ENCODE data around the gene UBR4.

UBR4 gene

DNA sequence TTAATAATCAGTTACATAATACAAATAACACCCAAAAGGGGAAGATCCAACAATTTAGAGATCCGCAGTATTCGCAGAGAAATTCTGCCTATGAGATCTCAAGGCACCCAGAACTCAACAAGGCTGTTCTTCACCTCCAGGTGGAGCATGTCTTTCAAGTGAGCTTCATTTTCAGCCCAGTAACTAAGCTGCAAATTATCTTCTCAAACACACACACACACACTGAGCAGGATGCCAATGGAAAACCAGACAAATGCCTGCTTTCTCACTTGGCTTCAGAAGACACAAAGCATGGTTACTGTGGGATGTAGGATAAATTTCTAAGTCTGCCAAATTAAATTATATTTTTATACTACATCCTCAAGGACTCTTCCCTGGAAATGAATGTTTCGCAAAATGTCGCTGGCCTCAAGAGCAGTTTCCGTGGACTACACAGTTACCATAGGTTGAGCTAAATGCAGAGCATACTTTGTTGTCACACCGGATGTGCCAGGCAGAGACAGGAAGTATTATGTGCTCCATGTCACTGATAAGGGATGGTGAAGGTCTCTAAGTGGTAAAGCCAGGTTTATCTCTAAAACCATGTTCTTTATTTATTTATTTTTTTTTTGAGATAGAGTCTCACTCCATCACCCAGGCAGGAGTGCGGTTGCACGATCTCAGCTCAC, 30.3 kb downstream of the UBR4 start:
- Histone ChIP-seq H2AFZ (ENCODE audit: low read depth, low read length) (no peak overlapping the region), H3K79me2 (ENCODE audit: insufficient read depth, low read length) (no peaks in the 10 kb centered on the region; the same call in 1 of the 2 replicates), H3K36me3 (ENCODE audit: insufficient read depth, low read length) (peaks cover 100% of the 10 kb centered on the region), H3K9ac (ENCODE audit: low read depth, low read length) (no peak overlapping the region), H3K4me1 (ENCODE audit: insufficient read depth, low read length) (no peaks in the 10 kb centered on the region), H3K27ac (ENCODE audit: low read length) (no peak overlapping the region), H3K27me3 (ENCODE audit: insufficient read depth, low read length, poor library complexity) (no peaks in the 10 kb centered on the region), H3K4me3 (ENCODE audit: low read depth in 1 of 2, low read length in 2 of 2) (no peak overlapping the region), H4K20me1 (ENCODE audit: insufficient read depth, low read length) (no peaks in the 10 kb centered on the region; the same call in 1 of the 2 replicates), H3K9me3 (ENCODE audit: insufficient read depth, low read length, severe bottlenecking) (no peaks in the 10 kb centered on the region), H3K4me2 (ENCODE audit: insufficient read depth, low read length) (no peak overlapping the region)
- DNase-seq (peak; percentile 12), ATAC-seq (ENCODE audit: insufficient read depth, low read depth) (no peak; the same call in 2 of the 3 replicates)
- TF ChIP-seq EZH2 (IDR thresholded peaks at IDR 0.05; ENCODE audit: borderline replicate concordance, low read depth, low read length, severe bottlenecking): no peak
- TF ChIP-seq, protein P1, sequence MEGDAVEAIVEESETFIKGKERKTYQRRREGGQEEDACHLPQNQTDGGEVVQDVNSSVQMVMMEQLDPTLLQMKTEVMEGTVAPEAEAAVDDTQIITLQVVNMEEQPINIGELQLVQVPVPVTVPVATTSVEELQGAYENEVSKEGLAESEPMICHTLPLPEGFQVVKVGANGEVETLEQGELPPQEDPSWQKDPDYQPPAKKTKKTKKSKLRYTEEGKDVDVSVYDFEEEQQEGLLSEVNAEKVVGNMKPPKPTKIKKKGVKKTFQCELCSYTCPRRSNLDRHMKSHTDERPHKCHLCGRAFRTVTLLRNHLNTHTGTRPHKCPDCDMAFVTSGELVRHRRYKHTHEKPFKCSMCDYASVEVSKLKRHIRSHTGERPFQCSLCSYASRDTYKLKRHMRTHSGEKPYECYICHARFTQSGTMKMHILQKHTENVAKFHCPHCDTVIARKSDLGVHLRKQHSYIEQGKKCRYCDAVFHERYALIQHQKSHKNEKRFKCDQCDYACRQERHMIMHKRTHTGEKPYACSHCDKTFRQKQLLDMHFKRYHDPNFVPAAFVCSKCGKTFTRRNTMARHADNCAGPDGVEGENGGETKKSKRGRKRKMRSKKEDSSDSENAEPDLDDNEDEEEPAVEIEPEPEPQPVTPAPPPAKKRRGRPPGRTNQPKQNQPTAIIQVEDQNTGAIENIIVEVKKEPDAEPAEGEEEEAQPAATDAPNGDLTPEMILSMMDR (IDR thresholded peaks at IDR 0.05; ENCODE audit: borderline replicate concordance, extremely low read depth, low read length, poor library complexity, severe bottlenecking): peak; percentile 51

DNA sequence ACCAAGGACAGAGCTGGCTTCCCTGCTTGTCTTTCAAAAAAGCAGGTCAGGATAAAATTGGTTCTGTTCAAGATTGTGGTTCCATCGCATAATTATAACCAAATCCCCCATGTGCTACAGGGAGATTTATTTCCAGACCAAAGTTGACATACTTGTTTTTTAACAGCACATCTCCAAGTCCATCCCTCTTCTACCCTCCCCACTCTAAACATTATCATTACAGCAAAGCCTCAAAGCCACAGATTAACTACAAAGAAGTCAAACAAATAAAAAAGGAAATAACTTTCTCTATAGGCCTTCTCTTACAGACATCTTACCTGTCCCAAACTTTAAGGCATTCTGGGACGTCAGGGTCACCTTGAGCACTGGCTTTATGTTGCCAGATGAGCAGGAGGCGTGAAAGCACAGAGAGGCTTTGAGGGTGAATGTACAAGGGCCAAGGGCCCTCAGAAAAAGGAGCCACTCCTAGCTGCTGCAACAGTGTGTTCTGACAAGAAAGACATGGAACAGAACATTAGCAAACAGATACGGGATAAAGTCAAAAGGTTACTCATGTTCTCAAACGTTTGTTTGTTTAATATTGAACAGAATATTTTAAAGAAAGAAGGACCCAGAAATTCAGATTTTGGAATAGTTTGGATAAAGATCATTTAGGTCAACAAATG, 31.2 kb downstream of the UBR4 start:
- H3K36me3 ChIP-seq (ENCODE audit: insufficient read depth, low read length): peaks cover 100% of the 10 kb centered on the region
- ATAC-seq (ENCODE audit: insufficient read depth, low read depth) (no peak), DNase-seq (no peak)
- no peaks in the 10 kb centered on the region for H3K9me3 ChIP-seq (ENCODE audit: insufficient read depth, low read length, severe bottlenecking)
- H3K79me2 ChIP-seq (ENCODE audit: insufficient read depth, low read length): no peaks in the 10 kb centered on the region; the same call in 1 of the 2 replicates
- H3K27me3 ChIP-seq (ENCODE audit: insufficient read depth, low read length, poor library complexity): no peaks in the 10 kb centered on the region
- TF ChIP-seq, protein P1 (IDR thresholded peaks at IDR 0.05; ENCODE audit: borderline replicate concordance, extremely low read depth, low read length, poor library complexity, severe bottlenecking): no peak
- no peak for TF ChIP-seq EZH2 (IDR thresholded peaks at IDR 0.05; ENCODE audit: borderline replicate concordance, low read depth, low read length, severe bottlenecking)
- no peak overlapping the region for H3K27ac ChIP-seq (ENCODE audit: low read length)
- no peak overlapping the region for H3K4me2 ChIP-seq (ENCODE audit: insufficient read depth, low read length)
- H3K9ac ChIP-seq (ENCODE audit: low read depth, low read length): no peak overlapping the region
- H4K20me1 ChIP-seq (ENCODE audit: insufficient read depth, low read length): no peaks in the 10 kb centered on the region; the same call in 1 of the 2 replicates
- no peaks in the 10 kb centered on the region for H3K4me1 ChIP-seq (ENCODE audit: insufficient read depth, low read length)
- no peak overlapping the region for H3K4me3 ChIP-seq (ENCODE audit: low read depth in 1 of 2, low read length in 2 of 2)
- H2AFZ ChIP-seq (ENCODE audit: low read depth, low read length): no peak overlapping the region

DNA sequence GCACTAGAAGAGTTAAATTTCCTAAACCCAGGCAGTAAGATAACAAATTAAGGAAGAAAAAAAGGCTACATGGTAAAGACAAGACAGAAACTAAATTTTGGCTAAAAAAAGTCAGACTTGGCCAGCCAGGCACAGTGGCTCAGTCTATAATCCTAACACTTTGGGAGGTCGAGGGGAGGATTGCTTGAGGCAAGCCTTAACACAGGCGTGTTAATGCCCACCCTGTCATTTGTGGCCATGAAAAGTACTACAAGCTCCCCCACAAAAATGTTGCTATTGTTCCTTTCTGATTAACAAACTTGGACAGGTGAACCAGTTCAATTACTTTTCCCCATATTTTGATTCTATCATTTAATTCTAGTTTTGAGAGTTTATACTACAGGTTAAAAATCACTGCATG, 32.3 kb downstream of the UBR4 start:
- H3K4me2 ChIP-seq (ENCODE audit: insufficient read depth, low read length): no peak overlapping the region
- ATAC-seq (ENCODE audit: insufficient read depth, low read depth): no peak

More for the DNA sequence above, 32.3 kb downstream of the UBR4 start:
- no peak for DNase-seq
- H3K9ac ChIP-seq (ENCODE audit: low read depth, low read length): no peak overlapping the region
- H3K4me3 ChIP-seq (ENCODE audit: low read depth in 1 of 2, low read length in 2 of 2): no peak overlapping the region
- H3K27ac ChIP-seq (ENCODE audit: low read length): no peak overlapping the region
- TF ChIP-seq EZH2 (IDR thresholded peaks at IDR 0.05; ENCODE audit: borderline replicate concordance, low read depth, low read length, severe bottlenecking): no peak
- TF ChIP-seq, protein P1 (IDR thresholded peaks at IDR 0.05; ENCODE audit: borderline replicate concordance, extremely low read depth, low read length, poor library complexity, severe bottlenecking): no peak
- no peaks in the 10 kb centered on the region; the same call in 1 of the 2 replicates for H3K79me2 ChIP-seq (ENCODE audit: insufficient read depth, low read length)
- no peak overlapping the region for H2AFZ ChIP-seq (ENCODE audit: low read depth, low read length)
- H3K4me1 ChIP-seq (ENCODE audit: insufficient read depth, low read length): no peaks in the 10 kb centered on the region
- H3K27me3 ChIP-seq (ENCODE audit: insufficient read depth, low read length, poor library complexity): no peaks in the 10 kb centered on the region
- H4K20me1 ChIP-seq (ENCODE audit: insufficient read depth, low read length): no peaks in the 10 kb centered on the region; the same call in 1 of the 2 replicates
- peaks cover 100% of the 10 kb centered on the region for H3K36me3 ChIP-seq (ENCODE audit: insufficient read depth, low read length)
- H3K9me3 ChIP-seq (ENCODE audit: insufficient read depth, low read length, severe bottlenecking): no peaks in the 10 kb centered on the region
